ENCODE measurements around the gene UQCR11. TPM values are rescaled to one million over a fixed set of nuclear protein-coding genes. Genes with fewer than 3 reads are reported as not detected.
"Not testable (repeated sequence)": the region's sequence is repeated elsewhere in the genome, so short reads cannot be mapped to it uniquely, and the experiment has no call there.

UQCR11 gene
- total RNA-seq, result 48.3 and 76.2 TPM in 2 replicates

DNA sequence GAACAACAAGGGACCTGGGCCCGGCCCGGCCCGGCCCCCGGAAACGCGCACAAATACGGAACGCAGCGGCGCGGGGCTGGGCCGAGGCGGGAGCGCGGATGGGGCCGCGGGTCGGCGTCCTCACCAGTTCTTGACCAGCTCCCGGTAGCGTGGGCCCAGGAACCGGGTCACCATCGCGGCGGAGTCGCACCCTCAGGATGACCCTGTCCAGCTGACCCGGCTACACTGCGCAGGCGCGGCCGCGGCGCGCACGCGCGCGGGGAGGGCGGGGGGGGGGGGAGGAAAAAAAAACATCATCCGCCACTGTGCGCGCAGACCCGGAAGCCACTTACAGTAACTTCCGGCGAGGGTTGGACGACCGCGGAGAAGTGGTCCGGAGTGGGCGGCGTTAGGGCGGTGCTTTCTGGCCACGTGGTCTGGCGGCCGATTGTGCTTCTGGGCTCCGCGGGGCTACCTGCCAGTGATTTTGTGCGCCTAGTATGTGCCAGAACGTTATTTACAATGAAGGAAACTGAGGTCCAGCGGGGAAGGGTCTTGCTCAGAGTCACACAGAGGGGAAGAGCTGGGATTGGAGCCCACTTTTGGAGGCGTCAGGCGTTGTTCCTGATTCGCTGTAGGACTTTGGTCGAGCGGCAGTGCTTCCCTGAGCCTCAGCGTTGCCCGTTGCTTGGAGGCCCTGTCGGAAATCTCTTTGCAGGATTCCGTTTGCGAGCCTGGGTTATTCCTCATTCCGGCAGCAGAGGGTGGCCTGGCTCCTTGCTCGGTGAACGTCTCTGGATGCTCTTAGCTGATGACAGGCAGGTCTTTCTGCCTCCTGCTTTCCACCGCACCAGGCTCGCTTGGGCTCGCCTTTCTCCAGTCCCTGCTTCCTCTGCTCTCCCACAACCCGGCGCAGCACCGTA lies at the start of gene UQCR11:
TSS of gene UQCR11 (minus strand) at position 227 of the 902 bp plus-strand sequence. CDS start at position 174, 53 bp downstream.
- DNase-seq (ENCODE audit: low read depth), result peak; percentile 88

- DNase-seq (ENCODE audit: low read depth), result no peak
These were observed 49.0 kb upstream of the UQCR11 start for GRCh38 chr19:1654178-1654792.

GRCh38 chr19:1653300-1653628 lies 48.0 kb upstream of the UQCR11 start:
- no peak for DNase-seq (ENCODE audit: low read depth)

DNA sequence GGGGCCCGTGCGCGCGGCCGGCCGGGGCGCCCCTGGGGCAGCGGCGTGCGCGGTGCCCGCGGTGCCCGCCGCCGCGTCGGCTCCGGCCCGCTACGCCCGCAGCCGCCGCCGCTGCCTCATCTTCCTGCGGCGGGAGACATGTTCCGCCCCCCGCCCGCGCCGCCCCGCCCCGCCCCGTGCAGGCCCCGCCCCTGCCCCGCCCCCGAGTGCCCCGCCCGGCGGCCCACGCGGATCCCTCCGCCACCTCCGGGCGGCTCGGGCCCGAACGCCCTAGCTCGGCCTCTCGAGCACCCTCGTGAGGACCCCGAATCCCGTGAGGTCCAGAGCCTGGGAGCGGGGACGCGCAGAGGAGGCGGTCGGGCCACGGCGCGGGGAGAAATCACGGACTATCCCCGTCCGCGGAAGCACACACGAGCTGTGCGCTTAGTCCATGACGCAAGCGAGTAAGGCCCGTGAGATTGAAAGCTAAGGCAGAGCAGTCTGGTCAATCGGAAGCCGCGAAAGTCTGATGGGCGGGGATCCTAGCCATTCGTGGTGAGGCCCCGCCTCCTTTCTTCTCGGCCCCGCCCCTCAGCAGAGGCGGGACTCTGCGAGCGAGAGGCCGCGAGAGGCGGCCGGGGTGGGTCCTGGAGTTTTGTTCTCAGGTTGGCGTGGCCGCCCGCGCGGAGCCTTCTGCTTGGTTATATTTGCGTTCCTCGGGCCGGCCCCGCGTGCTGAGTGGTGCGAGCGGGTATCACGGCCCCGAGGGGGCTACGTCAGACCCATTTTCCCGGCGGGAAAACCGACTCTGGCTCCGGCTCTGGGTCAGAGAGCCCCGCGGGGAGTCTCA lies 47.4 kb upstream of the UQCR11 start, which contains the start of gene TCF3:
TSS of gene TCF3 (minus strand) at position 145 of the 829 bp plus-strand sequence. CDS start 2,367 bp downstream, outside the sequence.
- peak; percentile 93 for DNase-seq (ENCODE audit: low read depth)

- DNase-seq (ENCODE audit: low read depth), result no peak
These were observed 46.5 kb upstream of the UQCR11 start for GRCh38 chr19:1651568-1652291.

GRCh38 chr19:1650650-1651567 lies 45.6 kb upstream of the UQCR11 start:
- DNase-seq (ENCODE audit: low read depth), result no peak

GRCh38 chr19:1649706-1650649 lies 44.7 kb upstream of the UQCR11 start:
- DNase-seq (ENCODE audit: low read depth), result no peak

- peak; percentile 36 for DNase-seq (ENCODE audit: low read depth)
These were observed 43.8 kb upstream of the UQCR11 start for GRCh38 chr19:1648920-1649541.

DNA sequence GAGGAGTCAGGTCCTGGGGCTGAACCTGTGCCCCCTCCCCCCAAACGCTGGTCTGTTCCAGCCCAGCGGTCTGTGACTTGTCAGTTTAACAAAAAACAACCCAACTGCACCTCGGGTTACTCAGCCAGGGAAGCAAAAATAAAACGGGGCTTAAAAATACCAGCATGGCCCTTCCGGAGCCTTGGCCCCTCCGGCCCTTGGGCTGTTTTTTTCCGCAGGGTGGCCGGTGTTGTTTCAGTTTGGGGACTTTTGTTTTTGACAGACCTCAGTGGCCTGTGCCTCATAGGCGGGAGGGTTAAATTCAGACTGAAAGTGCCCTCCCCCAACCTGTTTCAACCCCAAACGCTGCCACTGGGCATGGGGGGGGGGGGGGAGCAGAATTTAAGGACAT lies 43.2 kb upstream of the UQCR11 start:
- peak; percentile 18 for DNase-seq (ENCODE audit: low read depth)

DNA sequence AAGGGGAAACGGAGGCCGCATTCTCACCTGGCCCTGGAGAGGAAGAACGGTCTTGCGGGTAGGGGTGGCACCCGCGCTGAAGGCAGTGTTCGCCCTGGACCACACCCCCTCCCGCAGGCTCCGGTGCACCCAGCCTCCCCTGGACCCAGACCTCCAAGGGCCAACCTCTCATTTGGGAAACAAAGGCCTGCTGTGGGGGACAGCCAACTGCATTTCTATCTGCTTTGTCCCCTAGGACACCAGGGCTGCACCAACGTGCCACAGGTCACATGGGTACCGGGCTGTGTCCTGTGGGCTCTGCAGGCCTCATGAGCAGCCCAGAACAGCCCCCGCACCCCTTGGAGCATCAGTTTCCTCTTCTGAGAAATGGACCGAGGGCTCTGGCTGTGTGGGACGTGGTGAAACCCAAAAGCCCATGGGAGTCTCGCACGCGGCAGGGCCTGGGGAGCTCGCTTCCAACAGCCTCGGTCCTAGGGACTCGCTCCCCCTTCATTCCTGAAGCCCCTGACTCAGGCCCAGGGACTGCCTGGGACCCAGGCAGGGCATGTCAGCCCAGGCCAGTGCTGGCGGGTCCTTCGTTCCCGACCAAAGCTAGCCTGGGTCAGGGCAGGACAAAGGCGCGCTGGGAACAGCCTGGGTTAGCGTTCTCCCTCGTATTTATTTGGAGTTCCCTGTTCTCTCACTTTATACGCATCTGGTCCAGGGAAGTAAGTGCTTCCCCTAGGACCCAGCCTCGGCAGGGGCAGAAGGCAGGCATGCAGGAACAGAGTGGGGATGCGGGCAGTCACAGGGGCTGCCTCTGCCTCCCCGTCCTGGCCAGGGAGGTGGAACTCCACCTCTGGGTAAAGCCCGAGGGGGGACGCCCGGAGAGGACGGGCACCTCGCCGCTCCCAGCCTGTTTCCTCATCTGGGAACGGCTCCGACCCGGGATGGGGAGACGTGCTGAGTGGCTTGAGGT lies 42.5 kb upstream of the UQCR11 start:
- DNase-seq (ENCODE audit: low read depth), result no peak

DNA sequence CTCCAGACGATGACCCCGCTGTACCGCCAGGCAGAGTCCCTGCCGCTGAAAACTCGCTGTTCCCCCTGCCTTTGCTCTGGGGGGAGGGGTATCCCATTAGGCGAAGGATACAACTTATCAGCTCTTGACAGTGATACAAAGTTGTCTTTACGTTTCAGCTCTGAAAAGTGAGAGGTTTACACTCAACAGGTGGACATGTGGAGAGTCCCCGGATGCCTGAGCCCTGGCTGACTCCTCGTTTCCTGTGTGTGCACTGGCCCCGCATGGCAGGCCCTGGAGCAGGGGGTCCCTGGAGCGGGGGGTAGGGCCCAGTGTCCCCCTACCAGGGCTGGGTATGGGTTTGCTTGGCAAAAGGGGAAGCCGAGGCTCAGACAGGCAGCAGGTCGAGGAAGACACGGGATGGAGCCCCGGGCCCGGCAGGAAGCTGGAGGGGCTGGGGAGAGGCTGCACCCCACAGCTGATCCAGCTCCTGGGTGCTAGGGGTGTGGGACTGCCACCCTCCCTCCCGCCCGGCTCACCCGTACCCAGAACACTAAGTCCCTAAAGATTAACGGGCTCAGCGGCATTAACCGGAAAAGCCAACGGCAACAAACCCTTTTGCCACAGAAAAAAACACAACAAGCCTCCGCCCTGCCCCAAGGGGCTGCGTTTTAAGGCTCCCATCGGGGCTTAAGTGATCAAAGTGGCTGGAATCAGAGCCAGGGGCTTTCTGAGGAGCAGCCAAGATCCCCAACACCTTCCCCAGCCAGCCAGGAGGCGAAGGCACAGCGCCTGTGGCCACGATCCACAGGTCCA lies 41.6 kb upstream of the UQCR11 start:
- no peak for DNase-seq (ENCODE audit: low read depth)

- DNase-seq (ENCODE audit: low read depth), result no peak
These were observed 40.9 kb upstream of the UQCR11 start for GRCh38 chr19:1646149-1646548.

DNA sequence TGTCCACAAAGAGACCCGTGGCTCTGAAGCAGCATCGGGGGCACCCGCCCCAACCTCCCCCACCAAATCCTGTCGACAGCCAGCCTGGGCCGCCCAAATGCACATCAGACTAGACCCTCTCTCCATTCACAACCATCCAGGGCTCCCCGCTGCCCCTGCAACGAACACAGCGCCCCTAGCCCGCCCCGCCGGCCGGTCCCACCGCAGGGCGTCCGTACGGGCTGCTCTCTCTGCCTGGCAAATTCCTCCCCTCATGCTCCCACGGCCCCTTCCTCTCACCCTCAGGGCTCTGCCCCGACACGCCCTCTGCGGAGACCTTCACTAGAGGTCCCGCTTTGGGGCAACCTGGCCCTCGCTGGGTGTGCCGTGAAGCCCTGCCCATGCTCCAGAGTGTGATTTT lies 40.0 kb upstream of the UQCR11 start:
- DNase-seq (ENCODE audit: low read depth), result no peak

DNA sequence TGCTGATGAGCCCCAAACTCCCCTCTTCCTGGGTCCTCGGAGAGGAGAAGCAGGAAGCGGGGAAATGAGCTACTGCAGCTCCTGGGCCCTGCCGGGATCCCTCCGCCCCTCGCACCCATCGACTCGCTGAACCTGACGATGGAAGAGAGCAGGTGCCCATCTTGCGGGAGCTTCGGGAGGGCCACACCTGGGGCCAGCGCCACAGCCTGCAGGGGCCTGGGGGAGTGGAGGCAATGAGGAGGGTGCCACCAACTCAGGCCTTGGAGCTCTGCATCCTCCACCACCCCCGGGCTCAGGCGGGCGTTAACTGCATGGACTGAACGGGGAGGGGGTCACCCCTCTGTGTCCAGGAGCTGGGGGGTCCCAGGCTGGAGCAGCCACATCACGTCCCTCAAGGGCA lies 38.8 kb upstream of the UQCR11 start:
- DNase-seq (ENCODE audit: low read depth), result no peak

DNA sequence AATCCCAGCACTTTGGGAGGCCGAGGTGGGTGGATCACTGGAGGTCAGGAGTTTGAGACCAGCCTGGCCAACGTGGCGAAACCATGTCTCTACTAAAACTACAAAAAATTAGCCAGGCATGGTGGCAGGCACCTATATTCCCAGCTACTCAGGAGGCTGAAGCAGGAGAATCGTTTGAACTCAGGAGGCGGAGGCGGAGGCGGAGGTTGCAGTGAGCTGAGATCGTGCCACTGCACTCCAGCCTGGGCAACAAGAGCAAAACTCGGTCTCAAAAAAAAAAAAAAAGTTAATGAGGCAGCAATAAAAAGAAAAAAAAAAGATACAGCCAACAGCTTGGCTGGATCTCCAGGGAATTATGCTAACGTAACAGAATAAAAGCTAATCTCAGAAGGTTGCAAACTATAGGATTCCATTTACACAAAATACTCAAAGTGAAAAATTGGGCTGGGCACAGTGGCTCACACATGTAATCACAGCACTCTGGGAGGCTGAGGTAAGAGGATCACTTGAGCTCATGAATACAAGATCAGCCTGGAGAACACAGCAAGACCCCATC lies 35.7 kb upstream of the UQCR11 start:
- DNase-seq (ENCODE audit: low read depth), result not testable (repeated sequence)
